SH-SY5Y (cell line): ENCODE results near the gene IYD.

Experiments used
- GATA2 ChIP-seq: IDR thresholded peaks from 2 replicates; pipeline ENCODE4 v1.6.1; 2011; ENCODE audit warnings: mild to moderate bottlenecking, low read depth, low read length
- GATA3 ChIP-seq: IDR thresholded peaks from 2 replicates; pipeline ENCODE4 v1.6.1; 2011; ENCODE audit warnings: low read depth, mild to moderate bottlenecking, low read length, moderate library complexity

- no peak for TF ChIP-seq GATA3
- no peak for TF ChIP-seq GATA2
Measured at GRCh38 chr6:150377211-150377781, 8.5 kb downstream of the IYD start.
